Measurements from ENCODE around the gene CCDC92B. TPM values are rescaled to one million over a fixed set of nuclear protein-coding genes. Genes with fewer than 3 reads are reported as not detected.
"Not testable (repeated sequence)": the region's sequence is repeated elsewhere in the genome, so short reads cannot be mapped to it uniquely, and the experiment has no call there.

CCDC92B gene
- total RNA-seq, 2 experiments from 2014 or later, result 0.07 to 0.12 TPM

DNA sequence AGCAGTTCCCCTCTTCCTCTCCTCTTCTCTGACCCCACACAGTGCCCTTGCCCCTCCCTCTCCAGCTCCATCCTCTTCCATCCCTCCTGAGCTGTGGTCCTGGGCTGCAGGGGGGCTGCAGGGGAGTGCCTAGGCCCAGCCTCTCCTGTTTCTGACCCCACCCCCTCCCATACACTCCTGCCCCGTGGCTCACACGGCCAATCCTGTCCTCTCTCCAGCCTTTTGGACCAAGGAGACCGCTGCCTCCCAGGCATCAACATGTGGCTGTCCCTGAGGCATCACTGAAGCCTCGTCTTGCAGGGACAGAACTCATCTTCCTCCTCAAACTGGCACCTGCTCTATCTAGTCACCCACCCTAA, 44.6 kb downstream of the CCDC92B start:
- Mint-ChIP-seq H3K27me3 (ENCODE audit: low read depth) (no peaks in the 10 kb centered on the region), H3K27ac (no peak overlapping the region), H3K4me3 (no peak overlapping the region), H3K9me3 (no peaks in the 10 kb centered on the region), H3K36me3 (ENCODE audit: low read depth) (peaks cover 19% of the 10 kb centered on the region), H3K4me1 (ENCODE audit: low read depth) (peaks cover 22% of the 10 kb centered on the region)
- CTCF ChIA-PET, result no interaction called here
- DNase-seq, result no peak
- intact Hi-C loops (cut with micrococcal nuclease), result no loop called here

DNA sequence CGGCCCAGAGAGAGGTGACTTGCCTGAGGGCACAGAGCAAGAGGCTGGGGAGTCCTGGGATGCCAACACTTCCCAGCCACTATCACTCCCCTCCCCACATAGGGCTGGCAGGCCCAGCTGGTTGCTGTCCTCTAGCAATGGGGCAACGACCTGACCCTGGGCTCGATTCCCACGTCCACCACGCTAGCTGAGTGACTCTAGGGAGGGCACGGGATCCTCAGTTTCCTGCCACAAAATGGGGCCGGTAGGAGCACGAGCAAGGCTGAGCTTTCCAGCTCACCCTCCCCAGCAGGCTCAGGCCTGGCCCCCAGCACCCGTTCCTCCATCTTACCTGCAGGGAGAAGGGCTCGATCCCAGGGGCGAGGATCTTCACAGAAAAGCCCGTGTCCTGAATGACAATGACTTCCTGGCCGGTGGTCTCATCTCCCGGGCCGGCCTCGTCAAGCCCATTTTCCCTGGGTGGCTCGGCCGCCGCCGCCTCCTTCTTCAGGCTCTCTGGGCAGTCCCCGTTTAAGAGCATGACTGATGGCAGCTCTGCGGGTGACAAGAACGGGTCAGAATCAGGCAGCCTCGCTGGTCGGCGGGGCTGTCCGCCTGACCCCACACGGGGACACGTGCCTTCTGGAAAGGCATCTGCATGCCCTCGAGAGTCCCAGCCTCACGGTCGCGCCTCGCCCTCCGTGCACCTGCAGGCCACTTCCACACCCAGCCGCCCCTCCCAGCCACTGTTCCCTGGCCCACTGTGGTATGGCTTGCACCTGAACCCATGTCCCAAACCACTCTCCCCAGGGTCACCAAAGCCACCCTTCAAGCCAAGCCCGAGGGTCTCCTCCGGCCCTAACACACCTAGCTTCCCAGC, 45.2 kb downstream of the CCDC92B start:
- no peaks in the 10 kb centered on the region for H3K9me3 Mint-ChIP-seq
- peaks cover 16% of the 10 kb centered on the region for H3K4me1 Mint-ChIP-seq (ENCODE audit: low read depth)
- CTCF ChIA-PET, result no interaction called here

DNA sequence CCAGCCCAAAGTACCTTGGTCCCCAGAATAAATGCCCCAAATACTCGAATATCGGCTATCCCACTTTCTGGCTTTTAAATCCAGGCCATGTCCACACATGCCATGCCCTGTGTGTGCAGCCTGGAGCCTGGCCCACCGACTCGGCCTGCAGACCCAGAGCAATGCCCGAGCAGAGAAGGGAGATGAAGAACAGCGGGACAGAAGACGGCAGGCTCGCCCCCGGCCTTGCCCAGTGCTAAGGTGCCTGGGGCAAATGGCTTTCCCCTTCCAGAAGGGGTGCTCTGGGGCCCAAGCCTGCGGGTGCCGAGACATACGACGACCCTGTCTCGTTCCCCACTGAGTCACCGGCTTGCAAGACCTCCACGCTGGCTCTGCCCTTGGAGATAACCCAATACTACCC, 45.8 kb downstream of the CCDC92B start:
- intact Hi-C loops (cut with micrococcal nuclease), result no loop called here
- Mint-ChIP-seq H3K27ac (no peak overlapping the region), H3K4me1 (ENCODE audit: low read depth) (peaks cover 11% of the 10 kb centered on the region), H3K9me3 (no peaks in the 10 kb centered on the region), H3K27me3 (ENCODE audit: low read depth) (no peaks in the 10 kb centered on the region), H3K4me3 (no peak overlapping the region), H3K36me3 (ENCODE audit: low read depth) (peaks cover 20% of the 10 kb centered on the region)
- CTCF ChIA-PET, result no interaction called here
- DNase-seq, result no peak

More for the DNA sequence above, 45.2 kb downstream of the CCDC92B start:
- peaks cover 20% of the 10 kb centered on the region for H3K36me3 Mint-ChIP-seq (ENCODE audit: low read depth)
- H3K27ac Mint-ChIP-seq, result no peak overlapping the region
- intact Hi-C loops (cut with micrococcal nuclease), result no loop called here
- no peak overlapping the region for H3K4me3 Mint-ChIP-seq
- no peaks in the 10 kb centered on the region for H3K27me3 Mint-ChIP-seq (ENCODE audit: low read depth)
- no peak for DNase-seq

- intact Hi-C loops (cut with micrococcal nuclease), result no loop called here
- Mint-ChIP-seq H3K4me1 (ENCODE audit: low read depth) (peaks cover 7% of the 10 kb centered on the region), H3K9me3 (no peaks in the 10 kb centered on the region), H3K36me3 (ENCODE audit: low read depth) (peaks cover 20% of the 10 kb centered on the region), H3K4me3 (no peak overlapping the region), H3K27me3 (ENCODE audit: low read depth) (no peaks in the 10 kb centered on the region), H3K27ac (no peak overlapping the region)
- no peak for DNase-seq
- CTCF ChIA-PET, result no interaction called here
Observed at GRCh38 chr17:2703181-2703580, 46.3 kb downstream of the CCDC92B start.

DNA sequence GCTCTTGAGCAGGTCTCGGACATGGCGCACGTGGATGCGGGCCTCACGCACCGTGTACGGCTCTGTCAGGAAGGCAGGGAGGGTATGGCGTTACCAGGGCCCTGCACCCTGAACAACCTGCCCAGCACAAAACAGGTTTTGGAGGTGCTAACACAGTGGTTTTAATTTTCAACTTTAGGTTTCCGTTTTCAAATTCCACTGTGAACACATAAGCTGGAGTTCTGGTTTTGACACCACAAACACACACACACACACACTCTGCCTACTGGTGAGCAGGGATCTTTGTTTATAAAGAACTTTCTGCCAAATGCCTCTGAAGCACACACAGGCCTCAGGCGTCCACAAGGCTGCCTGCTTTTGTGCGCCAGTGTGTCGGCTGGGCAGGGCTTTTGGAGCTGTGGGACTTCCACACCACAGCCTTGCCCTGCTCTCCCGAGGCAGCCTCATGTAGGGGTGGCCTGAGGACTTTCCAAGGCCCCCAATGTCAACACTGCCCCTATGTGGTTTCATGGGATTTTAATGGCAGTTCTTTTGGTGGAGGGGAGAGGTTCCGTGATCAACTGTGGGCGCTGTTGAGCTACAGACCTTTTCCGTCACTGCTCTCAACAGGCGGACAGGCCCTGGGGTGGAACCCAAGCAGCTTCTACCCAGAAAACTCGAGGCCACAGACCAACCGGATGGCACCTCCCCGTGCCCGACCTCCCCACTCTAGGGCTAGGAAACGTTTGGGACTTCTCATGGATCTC, 47.3 kb downstream of the CCDC92B start:
- Mint-ChIP-seq H3K4me1 (ENCODE audit: low read depth) (peaks cover 6% of the 10 kb centered on the region), H3K36me3 (ENCODE audit: low read depth) (peaks cover 20% of the 10 kb centered on the region), H3K27me3 (ENCODE audit: low read depth) (no peaks in the 10 kb centered on the region), H3K27ac (no peak overlapping the region), H3K9me3 (no peaks in the 10 kb centered on the region), H3K4me3 (no peak overlapping the region)
- CTCF ChIA-PET, result no interaction called here
- no peak for DNase-seq
- intact Hi-C loops (cut with micrococcal nuclease), result no loop called here

- H3K4me3 Mint-ChIP-seq, result no peak overlapping the region
- no peak overlapping the region for H3K27ac Mint-ChIP-seq
- CTCF ChIA-PET, result no interaction called here
- no peaks in the 10 kb centered on the region for H3K27me3 Mint-ChIP-seq (ENCODE audit: low read depth)
- no peaks in the 10 kb centered on the region for H3K9me3 Mint-ChIP-seq
- peaks cover 2% of the 10 kb centered on the region for H3K4me1 Mint-ChIP-seq (ENCODE audit: low read depth)
- H3K36me3 Mint-ChIP-seq (ENCODE audit: low read depth), result peaks cover 20% of the 10 kb centered on the region
- intact Hi-C loops (cut with micrococcal nuclease), result no loop called here
- no peak for DNase-seq
Observed at GRCh38 chr17:2701161-2701995, 48.1 kb downstream of the CCDC92B start.

GRCh38 chr17:2700491-2701141, 48.8 kb downstream of the CCDC92B start:
- H3K27me3 Mint-ChIP-seq (ENCODE audit: low read depth), result no peaks in the 10 kb centered on the region
- no peaks in the 10 kb centered on the region for H3K9me3 Mint-ChIP-seq
- CTCF ChIA-PET, result interaction anchor here (0.5 kb wide), 1 partner anchor 285 kb away, joined by 4 read pairs; no protein-coding TSS in a partner anchor
- intact Hi-C loops (cut with micrococcal nuclease), result no loop called here
- no peak overlapping the region for H3K27ac Mint-ChIP-seq
- H3K4me3 Mint-ChIP-seq, result no peak overlapping the region
- no peak for DNase-seq
- H3K4me1 Mint-ChIP-seq (ENCODE audit: low read depth), result no peaks in the 10 kb centered on the region
- H3K36me3 Mint-ChIP-seq (ENCODE audit: low read depth), result peaks cover 20% of the 10 kb centered on the region

- Mint-ChIP-seq H3K4me3 (no peak overlapping the region), H3K9me3 (no peaks in the 10 kb centered on the region), H3K27me3 (ENCODE audit: low read depth) (no peaks in the 10 kb centered on the region), H3K36me3 (ENCODE audit: low read depth) (peaks cover 18% of the 10 kb centered on the region), H3K27ac (no peak overlapping the region), H3K4me1 (ENCODE audit: low read depth) (no peaks in the 10 kb centered on the region)
- intact Hi-C loops (cut with micrococcal nuclease), result no loop called here
- no peak for DNase-seq
- CTCF ChIA-PET, result interaction anchor here (0.5 kb wide), 1 partner anchor 285 kb away, joined by 4 read pairs; no protein-coding TSS in a partner anchor
Observed at GRCh38 chr17:2700030-2700490, 49.4 kb downstream of the CCDC92B start.

DNA sequence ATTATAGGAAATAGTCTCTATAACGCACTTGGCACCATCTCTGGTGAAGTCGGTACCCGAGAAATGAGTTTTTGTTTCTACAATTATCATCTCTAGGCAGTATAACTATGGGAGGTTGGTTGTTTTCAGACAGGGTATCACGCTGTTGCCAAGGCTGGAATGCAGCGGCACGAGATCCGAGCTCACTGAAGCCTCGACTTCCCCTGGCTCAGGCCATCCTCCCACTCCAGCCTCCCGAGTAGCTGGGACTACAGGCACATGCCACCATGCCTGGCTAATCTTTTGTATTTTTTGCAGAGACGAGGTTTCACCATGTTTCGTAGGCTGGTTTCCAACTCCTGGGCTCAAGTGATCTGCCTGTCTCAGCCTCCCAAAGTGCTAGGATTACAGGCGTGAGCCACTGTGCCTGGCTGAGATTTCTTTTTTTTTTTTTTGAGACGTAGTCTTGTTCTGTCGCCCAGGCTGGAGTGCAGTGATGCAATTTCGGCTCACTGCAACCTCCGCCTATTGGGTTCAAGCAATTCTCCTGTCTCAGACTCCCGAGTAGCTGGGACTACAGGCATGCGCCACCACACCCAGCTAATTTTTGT, 50.1 kb downstream of the CCDC92B start:
- CTCF ChIA-PET; H3K27ac Mint-ChIP-seq; intact Hi-C loops (cut with micrococcal nuclease); H3K4me3 Mint-ChIP-seq; DNase-seq; H3K4me1 Mint-ChIP-seq (ENCODE audit: low read depth); H3K27me3 Mint-ChIP-seq (ENCODE audit: low read depth); H3K9me3 Mint-ChIP-seq: not testable (repeated sequence)
- peaks cover 16% of the 10 kb centered on the region for H3K36me3 Mint-ChIP-seq (ENCODE audit: low read depth)

- Mint-ChIP-seq H3K9me3 (no peaks in the 10 kb centered on the region), H3K27me3 (ENCODE audit: low read depth) (no peaks in the 10 kb centered on the region), H3K4me3 (no peak overlapping the region), H3K4me1 (ENCODE audit: low read depth) (no peaks in the 10 kb centered on the region), H3K27ac (no peak overlapping the region), H3K36me3 (ENCODE audit: low read depth) (peaks cover 16% of the 10 kb centered on the region)
- intact Hi-C loops (cut with micrococcal nuclease), result no loop called here
- no peak for DNase-seq
- CTCF ChIA-PET, result no interaction called here
Observed at GRCh38 chr17:2697611-2698162, 51.8 kb downstream of the CCDC92B start.

GRCh38 chr17:2695961-2696760, 53.3 kb downstream of the CCDC92B start:
- DNase-seq, result no peak

More at GRCh38 chr17:2695961-2696760, 53.3 kb downstream of the CCDC92B start:
- CTCF ChIA-PET, result no interaction called here
- Mint-ChIP-seq H3K4me1 (ENCODE audit: low read depth) (no peaks in the 10 kb centered on the region), H3K27ac (no peak overlapping the region), H3K9me3 (no peaks in the 10 kb centered on the region), H3K4me3 (no peak overlapping the region), H3K36me3 (ENCODE audit: low read depth) (peaks cover 15% of the 10 kb centered on the region), H3K27me3 (ENCODE audit: low read depth) (no peaks in the 10 kb centered on the region)
- intact Hi-C loops (cut with micrococcal nuclease), result no loop called here

Data from activated naive CD4-positive, alpha-beta T cell treated with anti-CD3 and anti-CD28 coated beads for 36 hours (primary cell).